ENCODE results near the gene MED14. TPM values are rescaled to one million over a fixed set of nuclear protein-coding genes. Genes with fewer than 3 reads are reported as not detected.

Gene MED14
- total and polyA plus RNA-seq, 8 donors: 5.5 to 107 (median 49.4) TPM

- Histone ChIP-seq H3K36me3 (peaks cover 0 to 12% (median 9%) of the 10 kb centered on the region in 4 donors), H3K27me3 (peaks cover 0 to 8% (median 0%) of the 10 kb centered on the region in 3 donors), H3K9me3 (peaks cover 0 to 8% (median 2%) of the 10 kb centered on the region in 4 donors), H3K4me1 (no peaks in the 10 kb centered on the region), H3K4me3 (no peak overlapping the region), H3K27ac (no peak overlapping the region)
- TF ChIP-seq POLR2A (IDR thresholded peaks at IDR 0.05) (no peak), EP300 (IDR thresholded peaks at IDR 0.05) (no peak)
- 72 to 83% (median 80%) methylated on average over 5 to 18 of the region's 18 CpGs for WGBS, 5 donors
- no peak for DNase-seq
- intact Hi-C loops (cut with DNase I; ENCODE audit: low total_unique reads): no loop called here
Measured at GRCh38 chrX:40622479-40623138, 112.7 kb downstream of the MED14 start.

GRCh38 chrX:40617566-40617965, 117.8 kb downstream of the MED14 start:
- WGBS, 5 donors: 62 to 86% (median 75%) methylated on average over 6 to 7 of the region's 7 CpGs
- peaks cover 0 to 4% (median 0%) of the 10 kb centered on the region in 3 donors for H3K27me3 ChIP-seq
- H3K4me1 ChIP-seq: no peaks in the 10 kb centered on the region
- intact Hi-C loops (cut with DNase I; ENCODE audit: low total_unique reads): no loop called here
- H3K9me3 ChIP-seq: no peaks in the 10 kb centered on the region
- no peaks in the 10 kb centered on the region for H3K36me3 ChIP-seq
- TF ChIP-seq EP300 (IDR thresholded peaks at IDR 0.05) (no peak), POLR2A (IDR thresholded peaks at IDR 0.05) (no peak), POLR2AphosphoS5 (IDR thresholded peaks at IDR 0.05) (no peak)
- TF ChIP-seq, protein P1, sequence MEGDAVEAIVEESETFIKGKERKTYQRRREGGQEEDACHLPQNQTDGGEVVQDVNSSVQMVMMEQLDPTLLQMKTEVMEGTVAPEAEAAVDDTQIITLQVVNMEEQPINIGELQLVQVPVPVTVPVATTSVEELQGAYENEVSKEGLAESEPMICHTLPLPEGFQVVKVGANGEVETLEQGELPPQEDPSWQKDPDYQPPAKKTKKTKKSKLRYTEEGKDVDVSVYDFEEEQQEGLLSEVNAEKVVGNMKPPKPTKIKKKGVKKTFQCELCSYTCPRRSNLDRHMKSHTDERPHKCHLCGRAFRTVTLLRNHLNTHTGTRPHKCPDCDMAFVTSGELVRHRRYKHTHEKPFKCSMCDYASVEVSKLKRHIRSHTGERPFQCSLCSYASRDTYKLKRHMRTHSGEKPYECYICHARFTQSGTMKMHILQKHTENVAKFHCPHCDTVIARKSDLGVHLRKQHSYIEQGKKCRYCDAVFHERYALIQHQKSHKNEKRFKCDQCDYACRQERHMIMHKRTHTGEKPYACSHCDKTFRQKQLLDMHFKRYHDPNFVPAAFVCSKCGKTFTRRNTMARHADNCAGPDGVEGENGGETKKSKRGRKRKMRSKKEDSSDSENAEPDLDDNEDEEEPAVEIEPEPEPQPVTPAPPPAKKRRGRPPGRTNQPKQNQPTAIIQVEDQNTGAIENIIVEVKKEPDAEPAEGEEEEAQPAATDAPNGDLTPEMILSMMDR (IDR thresholded peaks at IDR 0.05): no peak
- H3K4me3 ChIP-seq: no peak overlapping the region
- H3K27ac ChIP-seq: no peak overlapping the region
- DNase-seq: no peak

DNA sequence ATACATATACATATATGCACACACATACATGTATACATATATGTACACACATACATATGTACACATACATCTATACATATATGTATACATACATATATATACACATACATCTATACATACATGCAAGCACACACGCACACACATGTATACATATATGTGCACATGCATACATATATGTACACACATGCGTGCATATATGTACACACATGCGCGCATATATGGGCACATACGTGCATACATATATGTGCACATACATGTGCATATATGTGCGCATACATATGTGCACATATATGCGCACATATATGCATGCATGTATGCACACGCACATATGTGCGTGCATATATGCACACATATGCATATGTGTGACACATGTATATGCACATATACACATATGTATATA, 119.4 kb downstream of the MED14 start:
- TF ChIP-seq, protein P1 (IDR thresholded peaks at IDR 0.05): no peak
- TF ChIP-seq EP300 (IDR thresholded peaks at IDR 0.05): no peak
- no peak for TF ChIP-seq POLR2A (IDR thresholded peaks at IDR 0.05)
- no peak for TF ChIP-seq POLR2AphosphoS5 (IDR thresholded peaks at IDR 0.05)
- H3K9me3 ChIP-seq: no peaks in the 10 kb centered on the region
- no peaks in the 10 kb centered on the region for H3K36me3 ChIP-seq
- intact Hi-C loops (cut with DNase I; ENCODE audit: low total_unique reads): no loop called here
- no peak overlapping the region for H3K27ac ChIP-seq
- H3K4me3 ChIP-seq: no peak overlapping the region
- H3K27me3 ChIP-seq: peaks cover 0 to 4% (median 0%) of the 10 kb centered on the region in 3 donors
- H3K4me1 ChIP-seq: no peaks in the 10 kb centered on the region
- 79 to 89% (median 83%) methylated on average over 9 of the region's 9 CpGs for WGBS, 5 donors
- no peak for DNase-seq

DNA sequence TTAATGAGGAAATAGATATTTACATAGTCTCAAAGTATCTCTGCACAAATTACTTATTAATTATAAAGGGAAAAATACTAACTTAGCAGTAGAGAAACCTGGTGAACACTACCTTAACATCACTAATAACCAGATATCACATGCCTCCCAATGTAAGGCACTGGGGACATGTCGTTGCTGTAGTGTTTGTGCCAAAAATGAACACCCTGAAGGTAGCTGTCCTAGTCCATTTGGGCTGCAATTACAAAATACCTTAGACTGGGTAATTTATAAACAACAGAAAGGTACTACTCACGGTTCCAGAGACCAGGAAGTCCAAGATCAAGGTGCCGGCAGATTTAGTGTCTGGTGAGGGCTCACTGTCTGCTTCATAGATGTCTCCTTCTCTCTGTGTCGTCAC, 122.8 kb downstream of the MED14 start:
- Histone ChIP-seq H3K27me3 (peaks cover 0 to 2% (median 0%) of the 10 kb centered on the region in 3 donors), H3K9me3 (no peaks in the 10 kb centered on the region), H3K4me1 (no peaks in the 10 kb centered on the region), H3K27ac (no peak overlapping the region), H3K36me3 (no peaks in the 10 kb centered on the region), H3K4me3 (no peak overlapping the region)
- no peak for DNase-seq
- TF ChIP-seq POLR2AphosphoS5 (IDR thresholded peaks at IDR 0.05) (no peak), POLR2A (IDR thresholded peaks at IDR 0.05) (no peak)
- 45 to 52% (median 49%) methylated on average over 3 to 4 of the region's 4 CpGs for WGBS, 5 donors
- intact Hi-C loops (cut with DNase I; ENCODE audit: low total_unique reads): no loop called here

DNA sequence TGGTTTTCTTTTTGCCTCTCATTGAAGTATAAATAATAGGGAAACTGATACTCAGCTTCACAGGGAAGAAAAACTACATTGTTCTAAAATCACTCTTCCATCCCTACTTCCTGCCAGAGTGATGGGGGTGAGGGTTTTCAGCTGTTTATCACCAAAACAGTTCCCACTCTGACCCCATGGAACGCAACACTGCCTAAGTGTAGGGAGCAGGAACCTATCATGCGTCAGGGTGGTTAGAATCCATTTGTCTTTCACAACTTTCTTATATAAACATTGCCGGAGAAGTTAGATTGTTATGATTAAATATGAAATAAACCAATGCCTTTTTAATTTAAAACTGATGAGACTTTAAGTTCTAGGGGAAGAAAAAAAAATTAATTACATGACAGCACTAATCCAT, 128.0 kb downstream of the MED14 start:
- Histone ChIP-seq H3K36me3 (peaks cover 0 to 25% (median 21%) of the 10 kb centered on the region in 4 donors), H3K4me3 (no peak overlapping the region), H3K27ac (no peak overlapping the region), H3K4me1 (no peaks in the 10 kb centered on the region), H3K27me3 (peaks cover 0 to 3% (median 0%) of the 10 kb centered on the region in 3 donors), H3K9me3 (no peaks in the 10 kb centered on the region)
- intact Hi-C loops (cut with DNase I; ENCODE audit: low total_unique reads): no loop called here
- TF ChIP-seq POLR2A (IDR thresholded peaks at IDR 0.05) (no peak), EP300 (IDR thresholded peaks at IDR 0.05) (no peak), POLR2AphosphoS5 (IDR thresholded peaks at IDR 0.05) (no peak)
- TF ChIP-seq, protein P1 (IDR thresholded peaks at IDR 0.05): no peak
- no peak for DNase-seq
- 69 to 84% (median 71%) methylated on average over 3 of the region's 3 CpGs for WGBS, 5 donors
